Measurements from ENCODE around the gene MGMT.

Gene MGMT

GRCh38 chr10:129615921-129616525 is 149.0 kb downstream of the MGMT start:
- DNase-seq (ENCODE audit: low read depth in 1 of 2, low spot score in 1 of 2), result no peak
- no peaks in the 10 kb centered on the region for H3K27me3 ChIP-seq (ENCODE audit: insufficient read depth, poor library complexity, severe bottlenecking)
- no peak overlapping the region for H3K27ac ChIP-seq (replicated peaks)
- no peak overlapping the region for H3K4me3 ChIP-seq (replicated peaks; ENCODE audit: insufficient read depth, low read length)
- TF ChIP-seq REST (IDR thresholded peaks at IDR 0.05; ENCODE audit: insufficient replicate concordance, low read depth) (no peak), GABPA (IDR thresholded peaks at IDR 0.05; ENCODE audit: low read depth) (no peak), POLR2AphosphoS5 (IDR thresholded peaks at IDR 0.05; ENCODE audit: low read depth) (no peak), SPI1 (IDR thresholded peaks at IDR 0.05; ENCODE audit: borderline replicate concordance, low read depth) (no peak)
- TF ChIP-seq, protein P1, sequence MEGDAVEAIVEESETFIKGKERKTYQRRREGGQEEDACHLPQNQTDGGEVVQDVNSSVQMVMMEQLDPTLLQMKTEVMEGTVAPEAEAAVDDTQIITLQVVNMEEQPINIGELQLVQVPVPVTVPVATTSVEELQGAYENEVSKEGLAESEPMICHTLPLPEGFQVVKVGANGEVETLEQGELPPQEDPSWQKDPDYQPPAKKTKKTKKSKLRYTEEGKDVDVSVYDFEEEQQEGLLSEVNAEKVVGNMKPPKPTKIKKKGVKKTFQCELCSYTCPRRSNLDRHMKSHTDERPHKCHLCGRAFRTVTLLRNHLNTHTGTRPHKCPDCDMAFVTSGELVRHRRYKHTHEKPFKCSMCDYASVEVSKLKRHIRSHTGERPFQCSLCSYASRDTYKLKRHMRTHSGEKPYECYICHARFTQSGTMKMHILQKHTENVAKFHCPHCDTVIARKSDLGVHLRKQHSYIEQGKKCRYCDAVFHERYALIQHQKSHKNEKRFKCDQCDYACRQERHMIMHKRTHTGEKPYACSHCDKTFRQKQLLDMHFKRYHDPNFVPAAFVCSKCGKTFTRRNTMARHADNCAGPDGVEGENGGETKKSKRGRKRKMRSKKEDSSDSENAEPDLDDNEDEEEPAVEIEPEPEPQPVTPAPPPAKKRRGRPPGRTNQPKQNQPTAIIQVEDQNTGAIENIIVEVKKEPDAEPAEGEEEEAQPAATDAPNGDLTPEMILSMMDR (IDR thresholded peaks at IDR 0.05; ENCODE audit: insufficient read depth, low read length), result no peak

- no peaks in the 10 kb centered on the region for H3K27me3 ChIP-seq (ENCODE audit: insufficient read depth, poor library complexity, severe bottlenecking)
- no peak for DNase-seq (ENCODE audit: low read depth in 1 of 2, low spot score in 1 of 2)
Measured at GRCh38 chr10:129617768-129618167, 150.7 kb downstream of the MGMT start.

DNA sequence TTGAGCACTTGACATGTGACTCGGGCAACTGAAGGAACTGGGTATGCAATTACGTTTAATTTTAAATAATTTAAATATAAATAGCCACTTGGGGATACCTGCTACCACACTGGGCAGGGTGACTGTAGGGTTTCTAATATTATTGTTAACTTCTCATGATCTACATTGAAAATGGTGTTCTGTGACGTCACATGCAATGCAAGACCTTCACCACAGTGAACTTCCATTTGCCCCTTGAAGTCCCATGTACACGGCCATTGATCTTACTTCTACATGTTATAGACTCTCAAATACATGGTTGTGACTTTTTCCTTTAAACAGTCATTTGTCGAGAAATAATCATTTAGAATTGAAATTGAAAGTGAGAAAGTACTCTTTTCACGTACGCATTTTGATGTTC is 154.0 kb downstream of the MGMT start:
- Histone ChIP-seq H3K27me3 (ENCODE audit: insufficient read depth, poor library complexity, severe bottlenecking) (no peaks in the 10 kb centered on the region), H3K4me3 (replicated peaks; ENCODE audit: insufficient read depth, low read length) (no peak overlapping the region), H3K27ac (replicated peaks) (no peak overlapping the region)
- no peak for DNase-seq (ENCODE audit: low read depth in 1 of 2, low spot score in 1 of 2)
- no peak for TF ChIP-seq POLR2AphosphoS5 (IDR thresholded peaks at IDR 0.05; ENCODE audit: low read depth)

More at GRCh38 chr10:129617768-129618167, 150.7 kb downstream of the MGMT start:
- TF ChIP-seq POLR2AphosphoS5 (IDR thresholded peaks at IDR 0.05; ENCODE audit: low read depth) (no peak), GABPA (IDR thresholded peaks at IDR 0.05; ENCODE audit: low read depth) (no peak), REST (IDR thresholded peaks at IDR 0.05; ENCODE audit: insufficient replicate concordance, low read depth) (no peak), SPI1 (IDR thresholded peaks at IDR 0.05; ENCODE audit: borderline replicate concordance, low read depth) (no peak)
- TF ChIP-seq, protein P1 (IDR thresholded peaks at IDR 0.05; ENCODE audit: insufficient read depth, low read length), result no peak
- H3K27ac ChIP-seq (replicated peaks), result no peak overlapping the region
- no peak overlapping the region for H3K4me3 ChIP-seq (replicated peaks; ENCODE audit: insufficient read depth, low read length)

DNA sequence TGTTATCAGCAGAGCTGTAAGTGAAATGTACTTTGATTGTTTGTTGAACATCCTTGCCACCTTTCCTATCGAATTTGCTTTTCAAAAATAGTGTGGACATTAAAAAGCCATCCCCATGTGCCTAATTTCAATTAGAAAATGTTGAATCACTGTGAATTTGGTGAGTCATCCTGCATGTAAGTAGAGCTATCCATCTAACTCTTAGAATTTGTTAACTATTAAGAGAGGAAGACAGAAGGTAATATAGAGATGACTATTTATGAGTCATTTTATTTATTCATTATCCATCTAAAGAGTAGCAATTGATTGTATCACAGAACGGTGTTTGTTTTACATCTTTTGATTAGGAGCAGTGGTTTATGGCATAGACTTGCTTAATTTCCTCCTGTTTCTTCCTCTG is 154.7 kb downstream of the MGMT start:
- Histone ChIP-seq H3K27ac (replicated peaks) (no peak overlapping the region), H3K4me3 (replicated peaks; ENCODE audit: insufficient read depth, low read length) (no peak overlapping the region), H3K27me3 (ENCODE audit: insufficient read depth, poor library complexity, severe bottlenecking) (no peaks in the 10 kb centered on the region)
- TF ChIP-seq REST (IDR thresholded peaks at IDR 0.05; ENCODE audit: insufficient replicate concordance, low read depth) (no peak), GABPA (IDR thresholded peaks at IDR 0.05; ENCODE audit: low read depth) (no peak), SPI1 (IDR thresholded peaks at IDR 0.05; ENCODE audit: borderline replicate concordance, low read depth) (no peak), POLR2AphosphoS5 (IDR thresholded peaks at IDR 0.05; ENCODE audit: low read depth) (no peak)
- TF ChIP-seq, protein P1 (IDR thresholded peaks at IDR 0.05; ENCODE audit: insufficient read depth, low read length), result no peak
- DNase-seq (ENCODE audit: low read depth in 1 of 2, low spot score in 1 of 2), result no peak
